A549 (cell line): Measurements from ENCODE around the gene POLE. TPM values are rescaled to one million over a fixed set of nuclear protein-coding genes. Genes with fewer than 3 reads are reported as not detected.

Source experiments
- ATAC-seq, 2 experiments: fragments of 200-7000 bp in 1 of 2; fragments of >200 bp in 1 of 2; cut with Nextera tagmentation in 1 of 2; cut with Tn5 transposase in 1 of 2; 3 replicates each; pipeline versions ENCODE4 v1.8.0 to v1.9.1; 2018 to 2020; ENCODE audit warnings: mild to moderate bottlenecking in 1 of 2, moderate library complexity in 1 of 2
- CTCF ChIA-PET: fragments of 300-600 bp; sonication (Branson Sonifier 250); formaldehyde crosslinking; extraction: SDS; loops from one replicate; lab custom pipeline; 2021; ENCODE audit warnings: antibody characterized with exemption, inconsistent platforms; lab: Yijun Ruan, JAX
- POLR2A ChIA-PET: fragments of 350-600 bp; formaldehyde crosslinking; extraction: SDS; loops from one replicate; lab custom pipeline; 2021; ENCODE audit warnings: antibody characterized with exemption, inconsistent platforms; lab: Yijun Ruan, JAX
- DNase-seq, 2 experiments: peaks; one replicate each; pipeline versions ENCODE4 v3.0.0 to v3.0.0-alpha.2; 2011 to 2016; ENCODE audit warnings: low read depth in 1 of 2, low spot score in 1 of 2
- FAIRE-seq: peaks from 2 replicates; lab custom pipeline; 2011; peaks lifted over from hg19 to GRCh38; lab: Jason Lieb, UNC
- H3K27ac ChIP-seq, 2 experiments: fragments of >200 bp; sonication (Bioruptor Twin); formaldehyde crosslinking; 3 replicates each; pipeline ENCODE4 v1.5.1; 2016 to 2017
- H3K4me1 ChIP-seq: fragments of >200 bp; sonication (Bioruptor Twin); formaldehyde crosslinking; 3 replicates; pipeline ENCODE4 v1.6.1; 2016
- H3K4me2 ChIP-seq: fragments of >200 bp; sonication (Bioruptor Twin); formaldehyde crosslinking; 3 replicates; pipeline ENCODE4 v1.6.1; 2016
- H3K4me3 ChIP-seq: fragments of >200 bp; sonication (Bioruptor Twin); formaldehyde crosslinking; 3 replicates; pipeline ENCODE4 v1.5.1; 2016
- H3K9me3 ChIP-seq: fragments of >200 bp; sonication (Bioruptor Twin); formaldehyde crosslinking; 3 replicates; pipeline ENCODE4 v1.6.1; 2016
- EP300 ChIP-seq, 2 experiments: fragments of >200 bp; sonication (Bioruptor Twin); formaldehyde crosslinking; IDR thresholded peaks; 2 replicates in 1 of 2; 3 replicates in 1 of 2; pipeline ENCODE4 v1.6.1; 2016 to 2017
- FOSB ChIP-seq: fragments of 250-450 bp; sonication (Bioruptor Pico); IDR thresholded peaks from 2 replicates; pipeline ENCODE4 v1.5.0; 2020; ENCODE audit warnings: mild to moderate bottlenecking, moderate library complexity
- GATA3 ChIP-seq: IDR thresholded peaks from 2 replicates; pipeline ENCODE4 v1.6.1; 2012; ENCODE audit warnings: borderline replicate concordance
- HDAC2 ChIP-seq: fragments of 200-600 bp; sonication (generic); IDR thresholded peaks from 2 replicates; pipeline ENCODE4 v1.6.1; 2016
- HEYL ChIP-seq: fragments of 250-450 bp; sonication (Bioruptor Pico); IDR thresholded peaks from 2 replicates; pipeline ENCODE4 v1.8.0; 2021; ENCODE audit warnings: mild to moderate bottlenecking, moderate library complexity
- HOXB5 ChIP-seq: fragments of 250-450 bp; sonication (Bioruptor Pico); IDR thresholded peaks from 2 replicates; pipeline ENCODE4 v1.5.0; 2020; ENCODE audit warnings: mild to moderate bottlenecking, moderate library complexity
- JUNB ChIP-seq: fragments of >200 bp; sonication (Bioruptor Twin); formaldehyde crosslinking; IDR thresholded peaks from 2 replicates; pipeline ENCODE4 v1.6.1; 2016
- KDM1A ChIP-seq: fragments of 200-600 bp; sonication (generic); IDR thresholded peaks from 2 replicates; pipeline ENCODE4 v1.6.1; 2016; ENCODE audit warnings: low read depth, mild to moderate bottlenecking
- MAFK ChIP-seq: fragments of 450-650 bp; IDR thresholded peaks from 2 replicates; pipeline ENCODE4 v1.6.1; 2014; ENCODE audit not compliant: partially characterized antibody
- NFE2L2 ChIP-seq: fragments of 150-350 bp; conservative IDR thresholded peaks from 2 replicates; pipeline ENCODE4 v1.6.1; 2014; ENCODE audit warnings: low read length
- PHF8 ChIP-seq: fragments of 200-600 bp; sonication (generic); IDR thresholded peaks from 2 replicates; pipeline ENCODE4 v1.6.1; 2016; ENCODE audit warnings: low read depth, mild to moderate bottlenecking, antibody characterized with exemption, moderate library complexity, borderline replicate concordance
- POLR2A ChIP-seq: IDR thresholded peaks from 2 replicates; pipeline ENCODE4 v1.6.1; 2012; ENCODE audit warnings: mild to moderate bottlenecking, low read length
- RAD21 ChIP-seq, 2 experiments: fragments of >200 bp in 1 of 2; sonication (Bioruptor Twin) in 1 of 2; formaldehyde crosslinking in 1 of 2; IDR thresholded peaks in 1 of 2; conservative IDR thresholded peaks in 1 of 2; 2 replicates in 1 of 2; 3 replicates in 1 of 2; pipeline ENCODE4 v1.6.1; 2012 to 2018; ENCODE audit warnings: inconsistent platforms in 1 of 2
- RNF2 ChIP-seq: fragments of 200-600 bp; sonication (generic); IDR thresholded peaks from 2 replicates; pipeline ENCODE4 v1.6.1; 2016; ENCODE audit warnings: low read depth, mild to moderate bottlenecking, antibody characterized with exemption, moderate library complexity, borderline replicate concordance
- SMC3 ChIP-seq: fragments of >200 bp; sonication (Bioruptor Twin); formaldehyde crosslinking; IDR thresholded peaks from 3 replicates; pipeline ENCODE4 v1.6.1; 2018; ENCODE audit warnings: inconsistent platforms
- SREBF2 ChIP-seq: fragments of 450-650 bp; IDR thresholded peaks from 2 replicates; pipeline ENCODE4 v1.6.1; 2014; ENCODE audit warnings: mild to moderate bottlenecking, moderate library complexity
- ZFP36 ChIP-seq: fragments of 450-650 bp; IDR thresholded peaks from 2 replicates; pipeline ENCODE4 v1.6.1; 2014; ENCODE audit warnings: borderline replicate concordance; ENCODE audit not compliant: partially characterized antibody
- ZNF302 ChIP-seq: fragments of 250-450 bp; sonication (Bioruptor Pico); IDR thresholded peaks from 2 replicates; pipeline ENCODE4 v1.9.0; 2021; ENCODE audit warnings: inconsistent platforms, mild to moderate bottlenecking, moderate library complexity
- WGBS: methylation state at CpG from one replicate; pipeline ENCODE4 v1.1.6; 2017; ENCODE audit errors: missing lambda C conversion rate; 5-methylcytosine and 5-hydroxymethylcytosine counted together
- polyA plus RNA-seq, 4 experiments: library from polyadenylated mRNA; depleted of rRNA in 3 of 4; stranded (reverse); fragments of >200 nt; fragmentation: RNase III in 1 of 4; extraction: RNeasy Plus Mini Kit Qiagen cat#74134 plus additional on column Dnase treatment in 1 of 4; gene quantifications; 2 replicates in 3 of 4; 3 replicates in 1 of 4; pipeline ENCODE4 v1.2.3, GENCODE V29; 2011 to 2017
- TF ChIP-seq, protein P1 (sequence below): IDR thresholded peaks from 2 replicates; pipeline ENCODE4 v1.6.1; 2012

Gene POLE
- polyA plus RNA-seq, 2 of the 4 experiments (the other 2 are of a cell fraction), result 28.9 to 67.2 TPM

DNA sequence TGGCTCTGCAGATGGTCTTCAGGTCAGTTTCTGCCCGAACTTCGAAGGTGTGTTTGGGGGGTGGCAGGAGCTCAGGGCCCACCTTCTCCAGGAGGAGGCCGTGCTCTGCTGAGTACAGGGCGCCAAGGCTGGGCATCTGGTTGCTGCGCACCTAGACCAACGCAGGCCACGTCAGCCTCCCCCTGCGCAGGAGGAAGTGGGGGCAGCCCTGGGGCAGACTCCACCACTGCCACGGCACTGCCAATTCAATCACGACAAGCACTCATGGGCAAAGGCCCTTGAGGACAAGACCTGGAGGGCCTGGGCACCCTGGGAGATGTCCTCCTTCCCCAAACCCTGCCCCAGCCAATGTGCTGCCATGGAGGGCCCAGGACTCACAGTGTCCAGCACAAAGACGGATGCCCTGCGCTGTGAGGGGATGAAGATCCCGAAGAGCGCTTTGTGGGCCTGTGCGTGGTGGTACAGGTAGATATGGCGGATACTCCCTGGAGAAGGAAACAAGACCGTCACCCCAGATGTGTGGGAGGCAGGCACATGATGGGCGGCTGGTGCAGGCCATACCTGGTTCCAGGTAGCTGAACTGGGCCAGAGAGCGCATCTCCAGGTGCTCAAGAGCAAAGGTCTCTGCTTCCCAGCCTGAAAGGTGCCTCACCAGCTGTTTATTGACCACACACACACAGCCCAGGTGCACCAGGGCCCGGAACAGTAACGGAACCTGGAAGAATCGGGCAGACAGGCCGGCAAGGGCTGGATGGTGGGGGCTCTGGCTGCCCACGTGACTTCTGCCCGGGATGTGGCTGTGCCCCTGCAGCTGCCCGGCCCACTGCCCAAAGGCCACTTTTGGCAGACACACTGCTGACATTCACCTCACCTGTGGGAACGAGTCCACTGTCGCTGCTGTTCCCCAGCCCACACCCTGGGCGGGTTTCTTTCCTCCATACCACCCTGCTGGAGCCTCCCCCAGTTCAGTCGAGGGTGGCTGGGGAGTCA, 44.0 kb downstream of the POLE start (continued):
- TF ChIP-seq JUNB (no peak), RAD21 (conservative IDR thresholded peaks at IDR 0.05 in 1 of 2, IDR thresholded peaks at IDR 0.05 in 1 of 2) (no peak), FOSB (CRISPR knock-in tag) (no peak)
- TF ChIP-seq, all 56 proteins: peak for 0

GRCh38 chr12:132641811-132642650, 45.1 kb downstream of the POLE start:
- DNase-seq (no peak), FAIRE-seq (no peak), ATAC-seq (no peak)
- Histone ChIP-seq H3K27ac (no peak overlapping the region), H3K4me1 (no peaks in the 10 kb centered on the region), H3K4me2 (no peak overlapping the region), H3K9me3 (no peaks in the 10 kb centered on the region), H3K4me3 (no peak overlapping the region)
- 95% methylated on average over 22 of the region's 28 CpGs for WGBS
- CTCF ChIA-PET, result interaction anchor here (0.6 to 9.8 kb wide), 4 partner anchors 10 to 227 kb away, joined by 3 to 87 read pairs (median 26); no protein-coding TSS in a partner anchor
- TF ChIP-seq KDM1A, result no peak
- no peak for TF ChIP-seq POLR2A
- no peak for TF ChIP-seq RNF2
- no peak for TF ChIP-seq SREBF2
- no peak for TF ChIP-seq SMC3
- no peak for TF ChIP-seq EP300 (IDR thresholded peaks at IDR 0.05)
- TF ChIP-seq ZNF302 (CRISPR knock-in tag), result no peak
- no peak for TF ChIP-seq NFE2L2
- TF ChIP-seq HDAC2, result no peak
- no peak for TF ChIP-seq MAFK
- TF ChIP-seq GATA3, result no peak
- no peak for TF ChIP-seq FOSB (CRISPR knock-in tag)
- TF ChIP-seq, protein P1, sequence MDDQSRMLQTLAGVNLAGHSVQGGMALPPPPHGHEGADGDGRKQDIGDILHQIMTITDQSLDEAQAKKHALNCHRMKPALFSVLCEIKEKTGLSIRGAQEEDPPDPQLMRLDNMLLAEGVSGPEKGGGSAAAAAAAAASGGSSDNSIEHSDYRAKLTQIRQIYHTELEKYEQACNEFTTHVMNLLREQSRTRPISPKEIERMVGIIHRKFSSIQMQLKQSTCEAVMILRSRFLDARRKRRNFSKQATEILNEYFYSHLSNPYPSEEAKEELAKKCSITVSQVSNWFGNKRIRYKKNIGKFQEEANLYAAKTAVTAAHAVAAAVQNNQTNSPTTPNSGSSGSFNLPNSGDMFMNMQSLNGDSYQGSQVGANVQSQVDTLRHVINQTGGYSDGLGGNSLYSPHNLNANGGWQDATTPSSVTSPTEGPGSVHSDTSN, result no peak
- TF ChIP-seq HOXB5 (CRISPR knock-in tag), result no peak
- no peak for TF ChIP-seq PHF8
- POLR2A ChIA-PET, result no interaction called here

DNA sequence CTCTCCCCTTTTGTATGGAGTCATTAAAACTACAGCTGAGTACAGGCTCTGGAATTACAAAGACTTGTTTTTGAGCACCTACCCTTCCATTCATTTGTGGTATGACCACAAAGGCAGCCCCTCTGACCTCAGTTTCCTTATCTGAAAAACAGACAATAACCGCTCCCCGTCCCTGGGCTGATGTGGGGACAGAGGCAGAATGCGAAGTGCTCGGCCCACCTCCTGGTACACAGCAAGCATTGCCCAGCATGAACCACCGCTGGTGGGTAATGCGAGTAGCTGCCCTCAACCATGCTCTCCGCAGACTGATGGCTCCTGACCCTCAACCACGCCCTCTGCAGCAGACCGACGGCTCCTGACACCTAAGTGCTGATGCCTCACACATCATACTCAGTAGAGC, 46.2 kb downstream of the POLE start:
- Histone ChIP-seq H3K4me1 (no peaks in the 10 kb centered on the region), H3K4me3 (no peak overlapping the region), H3K27ac (no peak overlapping the region), H3K4me2 (no peak overlapping the region)
- WGBS, result 95% methylated on average over 10 of the region's 10 CpGs
- ATAC-seq (no peak), FAIRE-seq (no peak), DNase-seq (no peak)
- CTCF ChIA-PET, result interaction anchor here (1.2 to 9.8 kb wide), 5 partner anchors 8 to 226 kb away, joined by 3 to 87 read pairs (median 33); no protein-coding TSS in a partner anchor
- no peak for TF ChIP-seq PHF8
- TF ChIP-seq HEYL, result no peak
- no peak for TF ChIP-seq ZNF302 (CRISPR knock-in tag)
- TF ChIP-seq HDAC2, result no peak
- TF ChIP-seq ZFP36, result no peak
- TF ChIP-seq, all 56 proteins: peak for 0
- no peaks in the 10 kb centered on the region for H3K9me3 ChIP-seq
- POLR2A ChIA-PET, result no interaction called here
